Esophagus squamous epithelium (tissue), 4 donors: ENCODE data around the gene CD4.

Source experiments
- POLR2A ChIP-seq, 4 donors: fragments of 450-650 bp; IDR thresholded peaks; one replicate each; pipeline ENCODE4 v1.6.1; 2017; ENCODE audit warnings: antibody characterized with exemption in 4 of 4, mild to moderate bottlenecking in 4 of 4, moderate library complexity in 3 of 4
- TF ChIP-seq, protein P1 (sequence below), 6 experiments: fragments of 450-650 bp in 4 of 6; fragments of 200-600 bp in 2 of 6; sonication (generic) in 2 of 6; IDR thresholded peaks; one replicate each; pipeline ENCODE4 v1.5.1; 2016 to 2019; ENCODE audit warnings: antibody characterized with exemption in 6 of 6, mild to moderate bottlenecking in 4 of 6, moderate library complexity in 4 of 6

DNA sequence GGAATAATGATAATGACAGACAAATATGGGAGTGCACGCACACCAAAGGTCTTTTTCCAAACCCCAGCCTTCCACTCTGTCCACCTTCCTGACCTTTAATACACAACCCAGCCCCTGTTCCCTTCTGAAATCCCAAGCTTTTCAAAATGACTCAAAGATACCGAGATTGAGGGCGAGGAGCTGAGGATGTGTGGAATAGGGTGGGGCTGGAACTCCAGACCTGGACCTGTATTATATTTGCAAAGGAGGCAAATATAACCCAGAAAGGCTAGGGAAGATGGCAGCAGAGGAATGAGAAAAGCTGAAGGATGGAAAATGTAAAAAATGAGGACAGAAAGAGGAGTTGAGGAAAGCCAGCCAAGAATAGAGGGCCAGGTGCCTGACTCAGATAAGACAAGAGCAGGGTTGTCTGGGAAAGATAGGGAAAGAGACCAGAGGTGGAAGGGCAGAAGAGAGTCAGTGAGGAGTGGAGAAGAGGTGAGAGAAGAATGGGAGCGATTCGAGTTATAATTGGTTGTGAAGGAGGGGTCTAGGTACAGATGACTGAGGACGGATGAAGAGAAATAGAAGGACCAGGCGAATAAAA is 24.2 kb upstream of the CD4 start:
- TF ChIP-seq, protein P1, sequence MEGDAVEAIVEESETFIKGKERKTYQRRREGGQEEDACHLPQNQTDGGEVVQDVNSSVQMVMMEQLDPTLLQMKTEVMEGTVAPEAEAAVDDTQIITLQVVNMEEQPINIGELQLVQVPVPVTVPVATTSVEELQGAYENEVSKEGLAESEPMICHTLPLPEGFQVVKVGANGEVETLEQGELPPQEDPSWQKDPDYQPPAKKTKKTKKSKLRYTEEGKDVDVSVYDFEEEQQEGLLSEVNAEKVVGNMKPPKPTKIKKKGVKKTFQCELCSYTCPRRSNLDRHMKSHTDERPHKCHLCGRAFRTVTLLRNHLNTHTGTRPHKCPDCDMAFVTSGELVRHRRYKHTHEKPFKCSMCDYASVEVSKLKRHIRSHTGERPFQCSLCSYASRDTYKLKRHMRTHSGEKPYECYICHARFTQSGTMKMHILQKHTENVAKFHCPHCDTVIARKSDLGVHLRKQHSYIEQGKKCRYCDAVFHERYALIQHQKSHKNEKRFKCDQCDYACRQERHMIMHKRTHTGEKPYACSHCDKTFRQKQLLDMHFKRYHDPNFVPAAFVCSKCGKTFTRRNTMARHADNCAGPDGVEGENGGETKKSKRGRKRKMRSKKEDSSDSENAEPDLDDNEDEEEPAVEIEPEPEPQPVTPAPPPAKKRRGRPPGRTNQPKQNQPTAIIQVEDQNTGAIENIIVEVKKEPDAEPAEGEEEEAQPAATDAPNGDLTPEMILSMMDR (IDR thresholded peaks at IDR 0.05), result no peak
- TF ChIP-seq POLR2A (IDR thresholded peaks at IDR 0.05), result no peak
